HG02970 (cell line): ENCODE results near the gene CPLANE1.
"Not testable (repeated sequence)": the region's sequence is repeated elsewhere in the genome, so short reads cannot be mapped to it uniquely, and the experiment has no call there.

Source experiments
- ATAC-seq: cut with Tn5 transposase; IDR thresholded peaks from one replicate; pipeline ENCODE4 v1.9.1; 2021; ENCODE audit warnings: mild to moderate bottlenecking, moderate library complexity, moderate number of reproducible peaks; ENCODE audit not compliant: unreplicated experiment, low FRiP score

The CPLANE1 gene

GRCh38 chr5:37248970-37249814, at the start of gene CPLANE1:
TSS of gene CPLANE1 (minus strand) at chr5:37249376. CDS start at chr5:37247698, 1,678 bp downstream.
- ATAC-seq: peak; percentile 68

- not testable (repeated sequence) for ATAC-seq
These were observed 47.1 kb upstream of the CPLANE1 start for GRCh38 chr5:37296313-37296712.

- no peak for ATAC-seq
These were observed 34.1 kb upstream of the CPLANE1 start for GRCh38 chr5:37283214-37283820.

GRCh38 chr5:37275511-37275910, 26.3 kb upstream of the CPLANE1 start:
- ATAC-seq: no peak

- no peak for ATAC-seq
These were observed 23.3 kb upstream of the CPLANE1 start for GRCh38 chr5:37272511-37272910.

- not testable (repeated sequence) for ATAC-seq
These were observed 18.9 kb upstream of the CPLANE1 start for GRCh38 chr5:37268100-37268499.

GRCh38 chr5:37255774-37256358, 6.7 kb upstream of the CPLANE1 start:
- ATAC-seq: no peak

- no peak for ATAC-seq
These were observed 5.4 kb upstream of the CPLANE1 start for GRCh38 chr5:37254581-37254980.

GRCh38 chr5:37251665-37252064, 2.5 kb upstream of the CPLANE1 start:
- ATAC-seq: no peak

- no peak for ATAC-seq
These were observed 614 bp upstream of the CPLANE1 start for GRCh38 chr5:37249815-37250164.

- ATAC-seq: no peak
These were observed 681 bp downstream of the CPLANE1 start for GRCh38 chr5:37248421-37248969.

GRCh38 chr5:37247496-37247895, 1.7 kb downstream of the CPLANE1 start:
- no peak for ATAC-seq

- no peak for ATAC-seq
These were observed 2.1 kb downstream of the CPLANE1 start for GRCh38 chr5:37247036-37247435.

GRCh38 chr5:37234288-37234687, 14.9 kb downstream of the CPLANE1 start:
- no peak for ATAC-seq

- no peak for ATAC-seq
These were observed 22.8 kb downstream of the CPLANE1 start for GRCh38 chr5:37226377-37226776.

- ATAC-seq: no peak
These were observed 27.0 kb downstream of the CPLANE1 start for GRCh38 chr5:37222181-37222580.

GRCh38 chr5:37220426-37220825, 28.8 kb downstream of the CPLANE1 start:
- not testable (repeated sequence) for ATAC-seq

- ATAC-seq: not testable (repeated sequence)
These were observed 29.8 kb downstream of the CPLANE1 start for GRCh38 chr5:37219384-37219783.

- no peak for ATAC-seq
These were observed 31.2 kb downstream of the CPLANE1 start for GRCh38 chr5:37217976-37218375.

- ATAC-seq: no peak
These were observed 34.6 kb downstream of the CPLANE1 start for GRCh38 chr5:37214550-37214949.

GRCh38 chr5:37212096-37212495, 37.1 kb downstream of the CPLANE1 start:
- ATAC-seq: no peak
